ENCODE data around the gene RNASEH2B.

RNASEH2B gene

GRCh38 chr13:50932091-50932490 is 22.5 kb downstream of the RNASEH2B start:
- Histone ChIP-seq H3K9me3 (ENCODE audit: control insufficient read depth, insufficient read depth, low read length) (no peaks in the 10 kb centered on the region), H3K27ac (ENCODE audit: low read length) (no peak overlapping the region), H3K36me3 (ENCODE audit: control insufficient read depth, insufficient read depth, low read length) (0 out of 2 replicates have a peak, but pooled peaks cover 3% of the 10 kb centered on the region), H3K4me3 (ENCODE audit: low read length) (no peak overlapping the region), H3K4me1 (ENCODE audit: control insufficient read depth, insufficient read depth, low read length) (no peaks in the 10 kb centered on the region), H3K27me3 (ENCODE audit: control insufficient read depth, insufficient read depth, low read length) (no peaks in the 10 kb centered on the region)
- no peak for DNase-seq (ENCODE audit: low read depth, low spot score)
- WGBS (ENCODE audit: insufficient coverage, insufficient read length), result no CpG with 5 or more reads among the region's 6 CpGs

- Histone ChIP-seq H3K9me3 (ENCODE audit: control insufficient read depth, insufficient read depth, low read length) (no peaks in the 10 kb centered on the region), H3K27ac (ENCODE audit: low read length) (no peak overlapping the region), H3K4me1 (ENCODE audit: control insufficient read depth, insufficient read depth, low read length) (no peaks in the 10 kb centered on the region), H3K4me3 (ENCODE audit: low read length) (no peak overlapping the region), H3K36me3 (ENCODE audit: control insufficient read depth, insufficient read depth, low read length) (0 out of 2 replicates have a peak, but pooled peaks cover 3% of the 10 kb centered on the region), H3K27me3 (ENCODE audit: control insufficient read depth, insufficient read depth, low read length) (no peaks in the 10 kb centered on the region)
- WGBS (ENCODE audit: insufficient coverage, insufficient read length), result no CpG with 5 or more reads among the region's 5 CpGs
- DNase-seq (ENCODE audit: low read depth, low spot score), result no peak
These were observed 25.3 kb downstream of the RNASEH2B start for GRCh38 chr13:50934735-50935435.

GRCh38 chr13:50936679-50937078 is 27.1 kb downstream of the RNASEH2B start:
- H3K27ac ChIP-seq (ENCODE audit: low read length), result no peak overlapping the region
- H3K36me3 ChIP-seq (ENCODE audit: control insufficient read depth, insufficient read depth, low read length), result no peaks in the 10 kb centered on the region
- no peaks in the 10 kb centered on the region for H3K27me3 ChIP-seq (ENCODE audit: control insufficient read depth, insufficient read depth, low read length)
- no peak for DNase-seq (ENCODE audit: low read depth, low spot score)
- H3K9me3 ChIP-seq (ENCODE audit: control insufficient read depth, insufficient read depth, low read length), result no peaks in the 10 kb centered on the region
- no CpG with 5 or more reads among the region's 2 CpGs for WGBS (ENCODE audit: insufficient coverage, insufficient read length)
- no peak overlapping the region for H3K4me3 ChIP-seq (ENCODE audit: low read length)
- H3K4me1 ChIP-seq (ENCODE audit: control insufficient read depth, insufficient read depth, low read length), result no peaks in the 10 kb centered on the region

- DNase-seq (ENCODE audit: low read depth, low spot score), result no peak
- H3K27me3 ChIP-seq (ENCODE audit: control insufficient read depth, insufficient read depth, low read length), result no peaks in the 10 kb centered on the region
- H3K4me1 ChIP-seq (ENCODE audit: control insufficient read depth, insufficient read depth, low read length), result no peaks in the 10 kb centered on the region
- WGBS (ENCODE audit: insufficient coverage, insufficient read length), result no CpG with 5 or more reads among the region's 2 CpGs
- H3K4me3 ChIP-seq (ENCODE audit: low read length), result no peak overlapping the region
- no peaks in the 10 kb centered on the region for H3K9me3 ChIP-seq (ENCODE audit: control insufficient read depth, insufficient read depth, low read length)
- H3K27ac ChIP-seq (ENCODE audit: low read length), result no peak overlapping the region
- no peaks in the 10 kb centered on the region for H3K36me3 ChIP-seq (ENCODE audit: control insufficient read depth, insufficient read depth, low read length)
These were observed 30.9 kb downstream of the RNASEH2B start for GRCh38 chr13:50940509-50940908.

- Histone ChIP-seq H3K27me3 (ENCODE audit: control insufficient read depth, insufficient read depth, low read length) (no peaks in the 10 kb centered on the region), H3K4me3 (ENCODE audit: low read length) (no peak overlapping the region), H3K36me3 (ENCODE audit: control insufficient read depth, insufficient read depth, low read length) (no peaks in the 10 kb centered on the region), H3K27ac (ENCODE audit: low read length) (no peak overlapping the region), H3K9me3 (ENCODE audit: control insufficient read depth, insufficient read depth, low read length) (no peaks in the 10 kb centered on the region), H3K4me1 (ENCODE audit: control insufficient read depth, insufficient read depth, low read length) (no peaks in the 10 kb centered on the region)
- WGBS (ENCODE audit: insufficient coverage, insufficient read length), result no CpG with 5 or more reads among the region's 2 CpGs
- no peak for DNase-seq (ENCODE audit: low read depth, low spot score)
These were observed 31.6 kb downstream of the RNASEH2B start for GRCh38 chr13:50941146-50941545.

- no peaks in the 10 kb centered on the region for H3K27me3 ChIP-seq (ENCODE audit: control insufficient read depth, insufficient read depth, low read length)
- no CpG with 5 or more reads among the region's 3 CpGs for WGBS (ENCODE audit: insufficient coverage, insufficient read length)
- H3K36me3 ChIP-seq (ENCODE audit: control insufficient read depth, insufficient read depth, low read length), result no peaks in the 10 kb centered on the region
- no peak overlapping the region for H3K4me3 ChIP-seq (ENCODE audit: low read length)
- H3K27ac ChIP-seq (ENCODE audit: low read length), result no peak overlapping the region
- H3K4me1 ChIP-seq (ENCODE audit: control insufficient read depth, insufficient read depth, low read length), result no peaks in the 10 kb centered on the region
- no peak for DNase-seq (ENCODE audit: low read depth, low spot score)
- no peaks in the 10 kb centered on the region for H3K9me3 ChIP-seq (ENCODE audit: control insufficient read depth, insufficient read depth, low read length)
These were observed 33.2 kb downstream of the RNASEH2B start for GRCh38 chr13:50942630-50943311.

GRCh38 chr13:50945669-50946068 is 36.1 kb downstream of the RNASEH2B start:
- Histone ChIP-seq H3K36me3 (ENCODE audit: control insufficient read depth, insufficient read depth, low read length) (no peaks in the 10 kb centered on the region), H3K9me3 (ENCODE audit: control insufficient read depth, insufficient read depth, low read length) (no peaks in the 10 kb centered on the region), H3K4me3 (ENCODE audit: low read length) (no peak overlapping the region), H3K4me1 (ENCODE audit: control insufficient read depth, insufficient read depth, low read length) (no peaks in the 10 kb centered on the region), H3K27ac (ENCODE audit: low read length) (no peak overlapping the region), H3K27me3 (ENCODE audit: control insufficient read depth, insufficient read depth, low read length) (no peaks in the 10 kb centered on the region)
- no peak for DNase-seq (ENCODE audit: low read depth, low spot score)
- no CpG with 5 or more reads among the region's 1 CpG for WGBS (ENCODE audit: insufficient coverage, insufficient read length)

GRCh38 chr13:50948601-50949000 is 39.0 kb downstream of the RNASEH2B start:
- no peaks in the 10 kb centered on the region for H3K4me1 ChIP-seq (ENCODE audit: control insufficient read depth, insufficient read depth, low read length)
- no peak for DNase-seq (ENCODE audit: low read depth, low spot score)
- no peak overlapping the region for H3K27ac ChIP-seq (ENCODE audit: low read length)
- no peaks in the 10 kb centered on the region for H3K27me3 ChIP-seq (ENCODE audit: control insufficient read depth, insufficient read depth, low read length)
- H3K4me3 ChIP-seq (ENCODE audit: low read length), result no peak overlapping the region
- H3K36me3 ChIP-seq (ENCODE audit: control insufficient read depth, insufficient read depth, low read length), result no peaks in the 10 kb centered on the region
- whole genome bisulfite sequencing (ENCODE audit: insufficient coverage, insufficient read length), result 100% methylated on average over 1 of the region's 1 CpG
- no peaks in the 10 kb centered on the region for H3K9me3 ChIP-seq (ENCODE audit: control insufficient read depth, insufficient read depth, low read length)

- H3K27ac ChIP-seq (ENCODE audit: low read length), result no peak overlapping the region
- H3K36me3 ChIP-seq (ENCODE audit: control insufficient read depth, insufficient read depth, low read length), result no peaks in the 10 kb centered on the region
- H3K27me3 ChIP-seq (ENCODE audit: control insufficient read depth, insufficient read depth, low read length), result no peaks in the 10 kb centered on the region
- no peak for DNase-seq (ENCODE audit: low read depth, low spot score)
- H3K9me3 ChIP-seq (ENCODE audit: control insufficient read depth, insufficient read depth, low read length), result no peaks in the 10 kb centered on the region
- H3K4me1 ChIP-seq (ENCODE audit: control insufficient read depth, insufficient read depth, low read length), result no peaks in the 10 kb centered on the region
- no CpG with 5 or more reads among the region's 3 CpGs for WGBS (ENCODE audit: insufficient coverage, insufficient read length)
- H3K4me3 ChIP-seq (ENCODE audit: low read length), result no peak overlapping the region
These were observed 41.3 kb downstream of the RNASEH2B start for GRCh38 chr13:50950849-50951248.

GRCh38 chr13:50951366-50951765 is 41.8 kb downstream of the RNASEH2B start:
- no peaks in the 10 kb centered on the region for H3K36me3 ChIP-seq (ENCODE audit: control insufficient read depth, insufficient read depth, low read length)

GRCh38 chr13:50955241-50955640 is 45.6 kb downstream of the RNASEH2B start:
- H3K9me3 ChIP-seq (ENCODE audit: control insufficient read depth, insufficient read depth, low read length), result no peaks in the 10 kb centered on the region
- DNase-seq (ENCODE audit: low read depth, low spot score), result no peak
- H3K36me3 ChIP-seq (ENCODE audit: control insufficient read depth, insufficient read depth, low read length), result no peaks in the 10 kb centered on the region
- no peaks in the 10 kb centered on the region for H3K27me3 ChIP-seq (ENCODE audit: control insufficient read depth, insufficient read depth, low read length)
- H3K4me3 ChIP-seq (ENCODE audit: low read length), result no peak overlapping the region
- WGBS (ENCODE audit: insufficient coverage, insufficient read length), result no CpG with 5 or more reads among the region's 4 CpGs
- H3K27ac ChIP-seq (ENCODE audit: low read length), result no peak overlapping the region
- no peaks in the 10 kb centered on the region for H3K4me1 ChIP-seq (ENCODE audit: control insufficient read depth, insufficient read depth, low read length)

More at GRCh38 chr13:50951366-50951765, 41.8 kb downstream of the RNASEH2B start:
- Histone ChIP-seq H3K4me1 (ENCODE audit: control insufficient read depth, insufficient read depth, low read length) (no peaks in the 10 kb centered on the region), H3K27ac (ENCODE audit: low read length) (no peak overlapping the region), H3K4me3 (ENCODE audit: low read length) (no peak overlapping the region), H3K9me3 (ENCODE audit: control insufficient read depth, insufficient read depth, low read length) (no peaks in the 10 kb centered on the region), H3K27me3 (ENCODE audit: control insufficient read depth, insufficient read depth, low read length) (no peaks in the 10 kb centered on the region)
- no peak for DNase-seq (ENCODE audit: low read depth, low spot score)
- no CpG with 5 or more reads among the region's 3 CpGs for WGBS (ENCODE audit: insufficient coverage, insufficient read length)

All from iPS DF 6.9 (cell line).